Stimulated activated CD8-positive, alpha-beta memory T cell treated with anti-CD3 and anti-CD28 coated beads, Interleukin-4, amount 100 ng/mL, for 48 hours (primary cell): Measurements from ENCODE around the gene TP63.
"Not testable (repeated sequence)": the region's sequence is repeated elsewhere in the genome, so short reads cannot be mapped to it uniquely, and the experiment has no call there.

Experiments
- DNase-seq: peaks from one replicate; pipeline ENCODE4 v3.0.0-alpha.2; 2020

Gene TP63

GRCh38 chr3:189728915-189729314, 97.7 kb downstream of the TP63 start:
- no peak for DNase-seq

GRCh38 chr3:189734061-189734460, 102.9 kb downstream of the TP63 start:
- no peak for DNase-seq

GRCh38 chr3:189735913-189736312, 104.7 kb downstream of the TP63 start:
- no peak for DNase-seq

- DNase-seq, result no peak
These were observed 105.9 kb downstream of the TP63 start for GRCh38 chr3:189737071-189737470.

- DNase-seq, result no peak
These were observed 106.4 kb downstream of the TP63 start for GRCh38 chr3:189737619-189738018.

- no peak for DNase-seq
These were observed 108.2 kb downstream of the TP63 start for GRCh38 chr3:189739378-189739777.

GRCh38 chr3:189740156-189740555, 109.0 kb downstream of the TP63 start:
- no peak for DNase-seq

- DNase-seq, result no peak
These were observed 113.0 kb downstream of the TP63 start for GRCh38 chr3:189744235-189744634.

- no peak for DNase-seq
These were observed 114.4 kb downstream of the TP63 start for GRCh38 chr3:189745622-189746021.

- no peak for DNase-seq
These were observed 116.9 kb downstream of the TP63 start for GRCh38 chr3:189748046-189748445.

- DNase-seq, result not testable (repeated sequence)
These were observed 119.8 kb downstream of the TP63 start for GRCh38 chr3:189750972-189751371.

- DNase-seq, result no peak
These were observed 123.2 kb downstream of the TP63 start for GRCh38 chr3:189754356-189754755.

- DNase-seq, result no peak
These were observed 125.4 kb downstream of the TP63 start for GRCh38 chr3:189756582-189757078.

- DNase-seq, result no peak
These were observed 127.0 kb downstream of the TP63 start for GRCh38 chr3:189758186-189758585.

GRCh38 chr3:189766416-189766815, 135.2 kb downstream of the TP63 start:
- no peak for DNase-seq

GRCh38 chr3:189771842-189772450, 140.8 kb downstream of the TP63 start:
- no peak for DNase-seq

- DNase-seq, result no peak
These were observed 141.4 kb downstream of the TP63 start for GRCh38 chr3:189772584-189772983.

- no peak for DNase-seq
These were observed 141.9 kb downstream of the TP63 start for GRCh38 chr3:189773056-189773455.

- no peak for DNase-seq
These were observed 145.1 kb downstream of the TP63 start for GRCh38 chr3:189776149-189776824.

- DNase-seq, result no peak
These were observed 147.3 kb downstream of the TP63 start for GRCh38 chr3:189778340-189778950.

GRCh38 chr3:189779166-189779565, 148.0 kb downstream of the TP63 start:
- DNase-seq, result no peak

- no peak for DNase-seq
These were observed 149.5 kb downstream of the TP63 start for GRCh38 chr3:189780546-189781270.

- DNase-seq, result no peak
These were observed 150.2 kb downstream of the TP63 start for GRCh38 chr3:189781415-189781814.
